Stimulated activated CD4-positive, alpha-beta T cell treated with anti-CD3 and anti-CD28 coated beads, Interleukin-15, amount 100 ng/mL, for 48 hours (primary cell): Measurements from ENCODE around the gene CNDP1.

ENCODE experiments used
- DNase-seq, 2 donors: peaks; one replicate each; pipeline ENCODE4 v3.0.0-alpha.2; 2020; ENCODE audit warnings: low read depth in 2 of 2

The CNDP1 gene

GRCh38 chr18:74625157-74625556 lies 90.9 kb downstream of the CNDP1 start:
- no peak for DNase-seq

GRCh38 chr18:74626049-74626874 lies 92.0 kb downstream of the CNDP1 start:
- no peak for DNase-seq

- DNase-seq: no peak
Observed at GRCh38 chr18:74630804-74631203, 96.5 kb downstream of the CNDP1 start.

GRCh38 chr18:74631212-74631611 lies 96.9 kb downstream of the CNDP1 start:
- DNase-seq: no peak

- no peak for DNase-seq
Observed at GRCh38 chr18:74631623-74632350, 97.5 kb downstream of the CNDP1 start.

GRCh38 chr18:74632351-74632679 lies 98.0 kb downstream of the CNDP1 start:
- no peak for DNase-seq

GRCh38 chr18:74632856-74633255 lies 98.6 kb downstream of the CNDP1 start:
- DNase-seq: no peak

GRCh38 chr18:74633652-74634352 lies 99.5 kb downstream of the CNDP1 start:
- no peak for DNase-seq

GRCh38 chr18:74635224-74635975 lies 101.1 kb downstream of the CNDP1 start:
- no peak for DNase-seq
